Neuronal stem cell (in vitro differentiated cells): ENCODE data around the gene AKAP6.
"Not testable (repeated sequence)": the region's sequence is repeated elsewhere in the genome, so short reads cannot be mapped to it uniquely, and the experiment has no call there.

ENCODE experiments used
- DNase-seq: peaks from one replicate; pipeline ENCODE4 v3.0.0-alpha.2; 2013; ENCODE audit warnings: low spot score
- H2AFZ ChIP-seq: one replicate; pipeline ENCODE4 v1.6.1; 2013; ENCODE audit warnings: mild to moderate bottlenecking, low read length, inconsistent platforms
- H2AK5ac ChIP-seq: 2 replicates; pipeline ENCODE4 v1.6.1; 2013; ENCODE audit warnings: low read depth, mild to moderate bottlenecking, inconsistent platforms, low read length, moderate library complexity, mixed read lengths
- H2BK120ac ChIP-seq: 2 replicates; pipeline ENCODE4 v1.6.1; 2013; ENCODE audit warnings: low read depth, mild to moderate bottlenecking, inconsistent platforms, low read length, moderate library complexity, mixed read lengths
- H2BK12ac ChIP-seq: one replicate; pipeline ENCODE4 v1.6.1; 2013; ENCODE audit warnings: low read length, inconsistent platforms
- H2BK15ac ChIP-seq: 2 replicates; pipeline ENCODE4 v1.6.1; 2013; ENCODE audit warnings: mild to moderate bottlenecking, low read length, inconsistent platforms, mixed read lengths
- H2BK5ac ChIP-seq: one replicate; pipeline ENCODE4 v1.6.1; 2013; ENCODE audit warnings: inconsistent platforms, mild to moderate bottlenecking, low read length, moderate library complexity
- H3K14ac ChIP-seq: one replicate; pipeline ENCODE4 v1.6.1; 2013; ENCODE audit warnings: low read length, inconsistent platforms
- H3K18ac ChIP-seq: 2 replicates; pipeline ENCODE4 v1.6.1; 2013; ENCODE audit warnings: low read length, inconsistent platforms
- H3K23ac ChIP-seq: 2 replicates; pipeline ENCODE4 v1.6.1; 2013; ENCODE audit warnings: low read depth, mild to moderate bottlenecking, mixed read lengths, low read length, inconsistent platforms; ENCODE audit not compliant: poor library complexity
- H3K27ac ChIP-seq: replicated peaks from 3 replicates; pipeline ENCODE4 v1.5.1; 2013; ENCODE audit warnings: low read length, inconsistent platforms
- H3K27me3 ChIP-seq, 3 experiments: 2 replicates each; pipeline ENCODE4 v1.6.1; 2013; ENCODE audit warnings: low read length in 3 of 3, mild to moderate bottlenecking in 2 of 3, inconsistent platforms in 1 of 3, low read depth in 1 of 3, mixed read lengths in 1 of 3, moderate library complexity in 1 of 3; ENCODE audit not compliant: control insufficient read depth in 3 of 3, insufficient read depth in 3 of 3
- H3K36me3 ChIP-seq, 2 donors: replicated peaks in 1 of 2; 2 replicates each; pipeline ENCODE4 v1.6.1; 2013; ENCODE audit warnings: low read length in 2 of 2; ENCODE audit not compliant: control insufficient read depth in 2 of 2, insufficient read depth in 2 of 2
- H3K4ac ChIP-seq: 2 replicates; pipeline ENCODE4 v1.6.1; 2013; ENCODE audit warnings: inconsistent platforms, mild to moderate bottlenecking, low read length, moderate library complexity
- H3K4me1 ChIP-seq, 2 donors: 1 replicate in 1 of 2; 2 replicates in 1 of 2; pipeline ENCODE4 v1.6.1; 2013; ENCODE audit warnings: low read length in 2 of 2, low read depth in 1 of 2; ENCODE audit not compliant: control insufficient read depth in 2 of 2, insufficient read depth in 1 of 2
- H3K4me2 ChIP-seq: one replicate; pipeline ENCODE4 v1.6.1; 2013; ENCODE audit warnings: mild to moderate bottlenecking, low read length, inconsistent platforms; ENCODE audit not compliant: insufficient read depth, poor library complexity, severe bottlenecking
- H3K4me3 ChIP-seq, 2 donors: 2 replicates each; pipeline ENCODE4 v1.5.1; 2013; ENCODE audit warnings: low read length in 2 of 2, mild to moderate bottlenecking in 2 of 2, inconsistent platforms in 1 of 2, moderate library complexity in 1 of 2
- H3K79me1 ChIP-seq: one replicate; pipeline ENCODE4 v1.6.1; 2013; ENCODE audit warnings: low read depth, mild to moderate bottlenecking, inconsistent platforms, low read length, moderate library complexity
- H3K9ac ChIP-seq: one replicate; pipeline ENCODE4 v1.6.1; 2013; ENCODE audit warnings: mild to moderate bottlenecking, low read depth, low read length, inconsistent platforms; ENCODE audit not compliant: poor library complexity
- H3K9me3 ChIP-seq, 2 donors: replicated peaks in 1 of 2; 2 replicates each; pipeline versions ENCODE3 to v1.6.1; 2013; ENCODE audit warnings: low read length in 2 of 2, mild to moderate bottlenecking in 2 of 2, inconsistent platforms in 1 of 2, low read depth in 1 of 2, mixed read lengths in 1 of 2, moderate library complexity in 1 of 2; ENCODE audit not compliant: control insufficient read depth in 2 of 2, insufficient read depth in 1 of 2
- H4K8ac ChIP-seq: one replicate; pipeline ENCODE4 v1.6.1; 2013; ENCODE audit warnings: low read depth, mild to moderate bottlenecking, inconsistent platforms, low read length, moderate library complexity
- H4K91ac ChIP-seq: one replicate; pipeline ENCODE4 v1.6.1; 2013; ENCODE audit warnings: low read length, low read depth, mild to moderate bottlenecking, inconsistent platforms; ENCODE audit not compliant: poor library complexity
- WGBS, 2 donors: extraction: QIAGEN DNeasy Blood & Tissue Kit; methylation state at CpG; one replicate each; pipeline ENCODE4 v1.1.7; 2013; ENCODE audit warnings: missing lambda C conversion rate in 2 of 2, mixed read lengths in 1 of 2; ENCODE audit not compliant: insufficient read length in 2 of 2, insufficient replicate concordance in 1 of 2; ENCODE audit errors: extremely low coverage in 2 of 2; 5-methylcytosine and 5-hydroxymethylcytosine counted together

Gene AKAP6

DNA sequence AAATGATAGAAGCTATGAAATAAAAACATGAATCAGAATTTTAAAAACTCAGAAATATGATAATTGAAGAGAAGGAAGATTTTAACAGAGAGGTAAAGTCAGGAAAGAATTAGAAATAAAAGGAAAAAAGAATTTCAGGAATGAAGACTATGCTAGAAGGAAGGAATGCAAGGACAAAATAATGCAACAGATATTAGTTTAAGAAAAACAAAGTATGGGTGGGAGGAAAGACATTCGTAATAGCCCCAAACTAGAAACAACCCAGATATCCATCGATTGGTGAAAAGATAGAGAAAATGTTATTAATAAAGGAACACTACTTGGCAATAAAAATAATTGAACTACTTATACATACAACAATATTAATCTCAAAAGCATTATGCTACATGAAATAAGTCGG lies 129.6 kb downstream of the AKAP6 start:
- Histone ChIP-seq H3K9me3 (no peaks in the 10 kb centered on the region), H2BK12ac (no peak overlapping the region), H3K18ac (no peak overlapping the region), H3K14ac (no peak overlapping the region), H3K4me1 (no peaks in the 10 kb centered on the region), H2AFZ (no peak overlapping the region), H2BK15ac (no peak overlapping the region), H4K8ac (no peak overlapping the region), H3K4me3 (no peak overlapping the region), H3K27ac (no peak overlapping the region), H4K91ac (no peak overlapping the region), H3K4me2 (no peak overlapping the region), H3K27me3 (no peaks in the 10 kb centered on the region), H2AK5ac (no peak overlapping the region), H2BK120ac (no peak overlapping the region), H3K23ac (no peak overlapping the region), H2BK5ac (no peak overlapping the region), H3K4ac (no peak overlapping the region), H3K9ac (no peak overlapping the region), H3K36me3 (no peaks in the 10 kb centered on the region), H3K79me1 (no peaks in the 10 kb centered on the region)
- no peak for DNase-seq
- WGBS, 2 donors: no CpG with 5 or more reads among the region's 3 CpGs

DNA sequence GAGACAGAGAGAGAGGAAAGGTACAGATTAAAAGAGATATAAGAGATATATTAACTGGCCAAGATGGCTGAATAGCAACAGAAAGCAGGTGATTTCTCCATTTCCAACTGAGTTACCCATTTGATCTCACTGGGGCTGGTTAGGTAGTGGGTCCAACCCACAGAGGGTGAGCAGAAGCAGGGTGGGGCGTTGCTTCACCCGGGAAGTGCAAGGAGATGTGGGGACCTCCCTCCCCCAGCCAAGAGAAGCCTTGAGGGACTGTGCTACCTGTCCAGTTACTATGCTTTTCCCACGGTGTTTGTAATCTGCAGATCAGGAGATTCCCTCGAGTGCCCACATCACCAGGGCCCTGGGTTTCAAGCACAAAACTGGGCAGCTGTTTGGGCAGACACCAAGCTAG lies 131.2 kb downstream of the AKAP6 start:
- no peak overlapping the region for H2BK120ac ChIP-seq
- no peak overlapping the region for H3K14ac ChIP-seq
- no peak overlapping the region for H2AK5ac ChIP-seq
- no peak overlapping the region for H3K9ac ChIP-seq
- no peak overlapping the region for H2BK12ac ChIP-seq
- no CpG with 5 or more reads among the region's 4 CpGs for WGBS, 2 donors
- no peak overlapping the region for H2BK15ac ChIP-seq
- H4K8ac ChIP-seq: no peak overlapping the region
- no peaks in the 10 kb centered on the region for H3K9me3 ChIP-seq
- no peak overlapping the region for H3K4me3 ChIP-seq
- H3K27me3 ChIP-seq: no peaks in the 10 kb centered on the region
- no peak overlapping the region for H3K4ac ChIP-seq
- H3K27ac ChIP-seq: no peak overlapping the region
- DNase-seq: no peak
- H3K4me2 ChIP-seq: no peak overlapping the region
- H4K91ac ChIP-seq: no peak overlapping the region
- no peak overlapping the region for H2BK5ac ChIP-seq
- no peaks in the 10 kb centered on the region for H3K79me1 ChIP-seq
- no peak overlapping the region for H3K18ac ChIP-seq
- H3K36me3 ChIP-seq: no peaks in the 10 kb centered on the region
- H3K23ac ChIP-seq: no peak overlapping the region
- H2AFZ ChIP-seq: no peak overlapping the region
- no peaks in the 10 kb centered on the region for H3K4me1 ChIP-seq

DNA sequence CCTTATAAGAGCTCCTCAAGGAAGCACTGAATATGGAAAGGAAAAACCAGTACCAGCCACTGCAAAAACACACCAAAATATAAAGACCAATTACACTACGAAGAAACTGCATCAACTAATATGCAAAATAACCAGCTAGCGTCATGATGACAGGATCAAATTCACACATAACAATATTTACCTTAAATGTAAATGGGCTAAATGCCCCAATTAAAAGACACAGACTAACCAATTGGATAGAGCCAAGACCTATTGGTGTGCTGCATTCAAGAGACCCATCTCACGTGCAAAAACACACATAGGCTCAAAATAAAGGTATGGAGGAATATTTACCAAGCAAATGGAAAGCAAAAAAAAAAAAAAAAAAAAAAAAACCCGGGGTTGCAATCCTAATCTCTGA lies 133.5 kb downstream of the AKAP6 start:
- H3K4ac ChIP-seq, H2BK15ac ChIP-seq, H2BK5ac ChIP-seq, H3K27me3 ChIP-seq, H3K4me1 ChIP-seq, H2BK12ac ChIP-seq, DNase-seq, H2AK5ac ChIP-seq, H3K27ac ChIP-seq, H3K9me3 ChIP-seq, H3K79me1 ChIP-seq, H3K23ac ChIP-seq, H3K4me2 ChIP-seq, H3K36me3 ChIP-seq, H4K8ac ChIP-seq, H3K4me3 ChIP-seq, H3K14ac ChIP-seq, H3K9ac ChIP-seq, H2BK120ac ChIP-seq, H2AFZ ChIP-seq, H4K91ac ChIP-seq, H3K18ac ChIP-seq: not testable (repeated sequence)
- WGBS, 2 donors: no CpG with 5 or more reads among the region's 4 CpGs

DNA sequence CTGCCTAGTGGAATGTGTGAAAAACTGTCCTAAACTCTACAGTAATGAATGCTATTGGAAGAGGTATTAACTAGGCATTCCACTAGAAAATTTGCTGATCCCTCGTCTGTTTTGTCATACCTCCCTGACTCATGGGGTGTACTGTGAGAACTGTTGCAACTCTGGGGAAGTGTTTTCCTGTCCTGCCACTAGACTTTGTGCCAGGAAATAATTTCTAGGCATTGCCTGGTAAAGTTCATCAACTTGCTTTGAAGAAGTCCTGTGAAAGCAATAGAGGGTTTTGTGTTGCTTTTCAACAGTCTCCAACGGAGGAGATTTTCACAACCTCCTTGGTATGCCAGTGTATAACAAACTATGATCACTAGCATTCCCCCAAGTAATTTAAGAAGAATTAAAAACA lies 139.9 kb downstream of the AKAP6 start:
- WGBS, 2 donors: no CpG with 5 or more reads among the region's 2 CpGs
- Histone ChIP-seq H3K9me3 (no peaks in the 10 kb centered on the region), H3K4ac (no peak overlapping the region), H3K79me1 (no peaks in the 10 kb centered on the region), H3K4me2 (no peak overlapping the region), H3K27ac (no peak overlapping the region), H3K27me3 (no peaks in the 10 kb centered on the region), H2BK15ac (no peak overlapping the region), H3K23ac (no peak overlapping the region), H3K9ac (no peak overlapping the region), H4K8ac (no peak overlapping the region), H3K14ac (no peak overlapping the region), H3K18ac (no peak overlapping the region), H2BK12ac (no peak overlapping the region), H4K91ac (no peak overlapping the region), H2AFZ (no peak overlapping the region), H3K4me3 (no peak overlapping the region), H2AK5ac (no peak overlapping the region), H2BK120ac (no peak overlapping the region), H2BK5ac (no peak overlapping the region), H3K36me3 (no peaks in the 10 kb centered on the region), H3K4me1 (peaks cover 12 to 14% of the 10 kb centered on the region in 2 donors)
- no peak for DNase-seq
